Right lobe of liver (tissue), 6 donors: ENCODE results near the gene RIMS4. TPM values are rescaled to one million over a fixed set of nuclear protein-coding genes. Genes with fewer than 3 reads are reported as not detected.

Experiments used
- ATAC-seq, 4 donors: fragments of 200-7000 bp; cut with Tn5 transposase; one replicate each; pipeline ENCODE4 v1.9.1; 2020; ENCODE audit warnings: mild to moderate bottlenecking in 4 of 4, moderate library complexity in 4 of 4
- DNase-seq, 3 donors: peaks; one replicate each; pipeline ENCODE4 v3.0.0-alpha.2; 2020
- H3K27ac ChIP-seq, 3 donors: fragments of 200-600 bp; one replicate each; pipeline ENCODE4 v1.8.0; 2022
- H3K27me3 ChIP-seq, 2 donors: fragments of 200-600 bp; one replicate each; pipeline ENCODE4 v1.8.0; 2022
- H3K36me3 ChIP-seq, 4 donors: fragments of 200-600 bp; sonication (generic) in 1 of 4; one replicate each; pipeline versions ENCODE4 v1.5.1 to v1.8.0; 2017 to 2022; ENCODE audit warnings: control low read depth in 1 of 4
- H3K4me1 ChIP-seq, 4 donors: fragments of 200-600 bp; sonication (generic) in 1 of 4; one replicate each; pipeline versions ENCODE4 v1.5.1 to v1.8.0; 2017 to 2022; ENCODE audit warnings: control low read depth in 1 of 4
- H3K4me3 ChIP-seq, 3 donors: fragments of 200-600 bp; one replicate each; pipeline ENCODE4 v1.8.0; 2022
- H3K9me3 ChIP-seq, 4 donors: fragments of 200-600 bp; sonication (generic) in 1 of 4; one replicate each; pipeline versions ENCODE4 v1.5.1 to v1.8.0; 2017 to 2022; ENCODE audit warnings: control low read depth in 1 of 4
- CTCF ChIP-seq, 4 donors: fragments of 200-600 bp in 3 of 4; fragments of 450-650 bp in 1 of 4; IDR thresholded peaks; one replicate each; pipeline versions ENCODE4 v1.5.1 to v1.8.0; 2016 to 2022; ENCODE audit warnings: antibody characterized with exemption in 4 of 4, mild to moderate bottlenecking in 2 of 4
- POLR2A ChIP-seq: fragments of 450-650 bp; IDR thresholded peaks from one replicate; pipeline ENCODE4 v1.6.1; 2017; ENCODE audit warnings: antibody characterized with exemption, mild to moderate bottlenecking
- WGBS: methylation state at CpG from one replicate; pipeline ENCODE4 v1.1.6; 2018; ENCODE audit warnings: low coverage, low lambda C conversion rate; ENCODE audit not compliant: insufficient coverage; ENCODE audit errors: missing lambda C conversion rate; 5-methylcytosine and 5-hydroxymethylcytosine counted together
- intact Hi-C, 2 donors: fragments of 100-400 bp; cut with DNase I; formaldehyde crosslinking; loops; one replicate each; pipeline versions ENCODE4 v1.11.2 to v1.14.1; 2022
- total RNA-seq, 6 experiments: library from RNA; depleted of rRNA in 2 of 6; stranded (reverse); fragments of >200 nt in 2 of 6; fragmentation: NEBNext Ultra II Directional in 3 of 6; extraction: Animal tissue kit (Norgen Biotek cat#: 25700) in 3 of 6; gene quantifications; one replicate each; pipeline versions ENCODE4 v1.1.0 to v1.2.4, GENCODE V29; 2016 to 2023
- donor health status: DM: no; HTN: yes; CAD: no.
- donor health status: DM: no; HTN: no; CAD: no.
- donor health status: DM: no; HTN: no; CAD: no.
- donor health status: DM: no; HTN: yes; CAD: no.
- donor health status: DM: no; HTN: yes; CAD: no.

Gene RIMS4
- total RNA-seq, 6 experiments from 2014 or later, result not detected

- H3K36me3 ChIP-seq, result no peaks in the 10 kb centered on the region
- no peaks in the 10 kb centered on the region for H3K4me1 ChIP-seq
- no peaks in the 10 kb centered on the region for H3K9me3 ChIP-seq
- intact Hi-C loops, result no loop called here
- 54% methylated on average over 6 of the region's 7 CpGs for WGBS
- no peak overlapping the region for H3K4me3 ChIP-seq
- TF ChIP-seq CTCF (IDR thresholded peaks at IDR 0.05) (no peak), POLR2A (no peak)
- DNase-seq (no peak), ATAC-seq (no peak)
- no peaks in the 10 kb centered on the region for H3K27me3 ChIP-seq
- H3K27ac ChIP-seq, result no peak overlapping the region
Observed at GRCh38 chr20:44723391-44723790, 87.0 kb downstream of the RIMS4 start.

- Histone ChIP-seq H3K27ac (no peak overlapping the region), H3K9me3 (no peaks in the 10 kb centered on the region), H3K4me1 (no peaks in the 10 kb centered on the region), H3K36me3 (no peaks in the 10 kb centered on the region), H3K4me3 (no peak overlapping the region), H3K27me3 (no peaks in the 10 kb centered on the region)
- intact Hi-C loops, result no loop called here
- TF ChIP-seq CTCF (IDR thresholded peaks at IDR 0.05) (no peak), POLR2A (no peak)
- DNase-seq, result no peak
- WGBS, result 43% methylated on average over 2 of the region's 2 CpGs
- no peak for ATAC-seq
Observed at GRCh38 chr20:44722990-44723389, 87.4 kb downstream of the RIMS4 start.

GRCh38 chr20:44721785-44722054 is 88.6 kb downstream of the RIMS4 start:
- Histone ChIP-seq H3K9me3 (no peaks in the 10 kb centered on the region), H3K36me3 (no peaks in the 10 kb centered on the region), H3K27me3 (no peaks in the 10 kb centered on the region), H3K4me1 (no peaks in the 10 kb centered on the region), H3K27ac (no peak overlapping the region), H3K4me3 (no peak overlapping the region)
- 80% methylated on average over 1 of the region's 1 CpG for WGBS
- intact Hi-C loops, result no loop called here
- DNase-seq (no peak), ATAC-seq (no peak)
- TF ChIP-seq CTCF (IDR thresholded peaks at IDR 0.05) (no peak), POLR2A (no peak)

DNA sequence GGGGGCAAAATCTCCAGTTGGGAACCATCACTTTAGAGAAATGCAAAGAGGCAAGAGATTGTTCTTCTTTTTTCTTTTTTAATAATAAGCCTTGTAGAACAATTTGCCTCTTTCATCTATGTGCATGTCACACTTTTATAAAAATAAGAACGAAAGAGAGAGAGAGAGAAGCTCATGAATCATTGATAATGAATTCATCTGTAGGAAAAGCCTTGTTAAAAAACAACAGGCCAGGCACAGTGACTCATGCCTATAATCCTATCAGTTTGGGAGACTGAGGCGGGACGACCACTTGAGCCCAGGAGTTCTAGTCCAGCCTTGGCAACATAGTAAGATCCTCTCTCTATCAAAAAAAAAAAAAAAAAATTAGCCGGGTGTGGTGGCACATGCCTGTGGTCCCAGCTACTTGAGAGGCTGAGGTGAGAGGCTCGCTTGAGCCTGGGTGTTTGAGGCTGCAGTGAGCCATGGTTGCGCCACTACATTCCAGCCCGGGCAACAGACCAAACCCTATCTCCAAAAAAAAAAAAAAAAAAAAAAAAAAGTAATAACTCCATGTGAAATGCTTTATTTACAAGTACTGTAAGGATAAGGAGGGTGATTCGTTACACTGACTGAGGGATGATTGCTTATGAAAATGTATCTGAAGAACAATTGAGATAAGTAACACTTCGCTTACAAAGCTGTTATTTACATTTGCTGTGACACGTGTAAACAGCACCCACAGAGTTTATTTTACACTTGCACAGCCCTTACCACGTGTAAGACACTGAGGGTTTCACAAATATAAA is 89.2 kb downstream of the RIMS4 start:
- Histone ChIP-seq H3K27me3 (no peaks in the 10 kb centered on the region), H3K27ac (no peak overlapping the region), H3K36me3 (no peaks in the 10 kb centered on the region), H3K4me1 (no peaks in the 10 kb centered on the region), H3K9me3 (no peaks in the 10 kb centered on the region), H3K4me3 (no peak overlapping the region)
- ATAC-seq, result no peak
- intact Hi-C loops, result no loop called here
- TF ChIP-seq CTCF (IDR thresholded peaks at IDR 0.05) (no peak), POLR2A (no peak)
- WGBS, result 28% methylated on average over 9 of the region's 11 CpGs
- no peak for DNase-seq

DNA sequence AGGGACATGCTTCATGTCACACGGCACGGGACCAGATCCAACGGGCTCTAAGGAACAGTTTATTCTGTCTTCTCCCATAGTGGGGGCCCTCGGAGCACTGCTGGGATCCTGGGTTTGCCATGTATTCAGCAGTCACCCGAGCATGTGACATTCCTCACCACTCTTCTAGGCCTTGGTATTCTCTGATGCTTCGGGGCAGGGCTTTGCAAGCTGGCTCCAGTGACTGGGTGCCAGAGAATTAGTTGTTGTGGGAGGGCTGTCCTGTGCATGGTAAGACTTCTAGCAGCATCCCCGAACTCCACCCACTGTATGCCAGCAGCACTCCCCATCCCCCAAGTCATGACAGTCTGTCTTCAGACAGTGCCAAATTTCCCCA is 89.7 kb downstream of the RIMS4 start:
- DNase-seq (no peak), ATAC-seq (no peak)
- no peaks in the 10 kb centered on the region for H3K27me3 ChIP-seq
- no peak overlapping the region for H3K4me3 ChIP-seq
- no peak for TF ChIP-seq CTCF (IDR thresholded peaks at IDR 0.05)
- no peak for TF ChIP-seq POLR2A
- no peaks in the 10 kb centered on the region for H3K9me3 ChIP-seq
- H3K36me3 ChIP-seq, result no peaks in the 10 kb centered on the region
- WGBS, result no CpG with 5 or more reads among the region's 7 CpGs
- intact Hi-C loops, result no loop called here
- no peaks in the 10 kb centered on the region for H3K4me1 ChIP-seq
- H3K27ac ChIP-seq, result no peak overlapping the region
